H1 (cell line): Measurements from ENCODE around the gene CHIC1. TPM values are rescaled to one million over a fixed set of nuclear protein-coding genes. Genes with fewer than 3 reads are reported as not detected.

Source experiments
- CTCF ChIA-PET: fragments of 300-600 bp; sonication (Branson Sonifier 250); formaldehyde crosslinking; loops from one replicate; lab custom pipeline; 2021; ENCODE audit not compliant: partially characterized antibody; lab: Charles Lee
- POLR2A ChIA-PET: fragments of 300-600 bp; sonication (Branson Sonifier 250); formaldehyde crosslinking; loops from one replicate; lab custom pipeline; 2021; ENCODE audit warnings: inconsistent platforms; ENCODE audit not compliant: partially characterized antibody; lab: Charles Lee
- DNase-seq, 2 experiments: peaks; one replicate each; pipeline versions ENCODE4 v3.0.0 to v3.0.0-alpha.2; 2010 to 2022; ENCODE audit warnings: low spot score in 2 of 2, low read depth in 1 of 2, mixed read lengths in 1 of 2
- FAIRE-seq: peaks from 2 replicates; lab custom pipeline; 2011; peaks lifted over from hg19 to GRCh38; lab: Jason Lieb, UNC
- H2AFZ ChIP-seq: 2 replicates; pipeline ENCODE4 v1.8.1; 2012; ENCODE audit warnings: low read length, inconsistent platforms
- H2AK5ac ChIP-seq: 2 replicates; pipeline ENCODE4 v1.6.1; 2013; ENCODE audit warnings: low read depth, low read length
- H2BK120ac ChIP-seq: replicated peaks from 2 replicates; pipeline ENCODE3; 2013; ENCODE audit warnings: low read depth, low read length, inconsistent platforms
- H2BK12ac ChIP-seq: 2 replicates; pipeline ENCODE4 v1.6.1; 2013; ENCODE audit warnings: low read depth, low read length
- H2BK15ac ChIP-seq: 2 replicates; pipeline ENCODE4 v1.6.1; 2013; ENCODE audit warnings: low read length
- H2BK20ac ChIP-seq: 2 replicates; pipeline ENCODE4 v1.6.1; 2013; ENCODE audit warnings: low read length
- H2BK5ac ChIP-seq: 2 replicates; pipeline ENCODE4 v1.6.1; 2013; ENCODE audit warnings: low read depth, low read length
- H3K14ac ChIP-seq: 2 replicates; pipeline ENCODE4 v1.6.1; 2013; ENCODE audit warnings: inconsistent platforms; ENCODE audit not compliant: insufficient read length
- H3K18ac ChIP-seq: 2 replicates; pipeline ENCODE4 v1.6.1; 2013; ENCODE audit warnings: low read length; ENCODE audit errors: extremely low read depth
- H3K23ac ChIP-seq: 2 replicates; pipeline ENCODE4 v1.6.1; 2013; ENCODE audit warnings: inconsistent platforms; ENCODE audit not compliant: insufficient read length
- H3K23me2 ChIP-seq: 2 replicates; pipeline ENCODE4 v1.6.1; 2013; ENCODE audit warnings: low read depth, low read length
- H3K27ac ChIP-seq: 2 replicates; pipeline ENCODE4 v1.6.1; 2011; ENCODE audit warnings: low read depth, low read length, inconsistent platforms
- H3K27me3 ChIP-seq, 4 experiments: replicated peaks in 1 of 4; 1 replicate in 1 of 4; 2 replicates in 3 of 4; pipeline versions ENCODE4 v1.6.1 to v1.8.1; 2011 to 2013; ENCODE audit warnings: low read length in 3 of 4, mild to moderate bottlenecking in 3 of 4, inconsistent platforms in 2 of 4, mixed read lengths in 2 of 4, moderate library complexity in 1 of 4; ENCODE audit not compliant: control insufficient read depth in 3 of 4, insufficient read depth in 3 of 4; ENCODE audit errors: extremely low read depth in 1 of 4
- H3K36me3 ChIP-seq, 4 experiments: 2 replicates each; pipeline versions ENCODE4 v1.6.1 to v1.8.1; 2011 to 2013; ENCODE audit warnings: mild to moderate bottlenecking in 4 of 4, low read length in 3 of 4, moderate library complexity in 2 of 4, control low read depth in 1 of 4, inconsistent platforms in 1 of 4; ENCODE audit not compliant: insufficient read depth in 4 of 4, control insufficient read depth in 2 of 4
- H3K4ac ChIP-seq: replicated peaks from 2 replicates; pipeline ENCODE3; 2013; ENCODE audit warnings: low read length, low read depth, mixed read lengths, inconsistent platforms; ENCODE audit not compliant: insufficient read length
- H3K4me1 ChIP-seq, 4 experiments: replicated peaks in 1 of 4; 1 replicate in 1 of 4; 2 replicates in 3 of 4; pipeline versions ENCODE4 v1.6.1 to v1.8.1; 2011 to 2013; ENCODE audit warnings: low read length in 3 of 4, inconsistent platforms in 2 of 4, mixed read lengths in 1 of 4; ENCODE audit not compliant: insufficient read depth in 4 of 4, control insufficient read depth in 3 of 4
- H3K4me2 ChIP-seq, 2 experiments: 2 replicates each; pipeline versions ENCODE4 v1.6.1 to v1.8.1; 2011 to 2013; ENCODE audit warnings: low read depth in 2 of 2, low read length in 2 of 2, control low read depth in 1 of 2, inconsistent platforms in 1 of 2, mild to moderate bottlenecking in 1 of 2; ENCODE audit not compliant: insufficient read depth in 1 of 2
- H3K4me3 ChIP-seq, 4 experiments: fragments of 200-600, 300-600 bp in 1 of 4; sonication (generic), shearing (Covaris generic), sonication (Bioruptor Twin) in 1 of 4; 2 replicates each; pipeline versions ENCODE4 v1.5.1 to v1.8.1; 2011 to 2016; ENCODE audit warnings: low read length in 4 of 4, low read depth in 3 of 4, control low read depth in 2 of 4, inconsistent platforms in 2 of 4, mild to moderate bottlenecking in 2 of 4, mixed read lengths in 1 of 4, moderate library complexity in 1 of 4; ENCODE audit not compliant: insufficient read depth in 2 of 4; ENCODE audit errors: extremely low read depth in 1 of 4
- H3K56ac ChIP-seq: replicated peaks from 2 replicates; pipeline ENCODE3; 2013; ENCODE audit warnings: low read depth, mild to moderate bottlenecking, mixed read lengths, low read length, inconsistent platforms; ENCODE audit not compliant: insufficient read length
- H3K79me1 ChIP-seq: 2 replicates; pipeline ENCODE4 v1.6.1; 2013; ENCODE audit warnings: low read depth, low read length, control low read depth
- H3K79me2 ChIP-seq, 2 experiments: 2 replicates each; pipeline versions ENCODE4 v1.6.1 to v1.8.1; 2012 to 2013; ENCODE audit warnings: low read length in 2 of 2, mild to moderate bottlenecking in 2 of 2, inconsistent platforms in 1 of 2; ENCODE audit not compliant: insufficient read depth in 2 of 2, control insufficient read depth in 1 of 2
- H3K9ac ChIP-seq, 4 experiments: replicated peaks in 1 of 4; 1 replicate in 1 of 4; 2 replicates in 3 of 4; pipeline versions ENCODE4 v1.6.1 to v1.8.1; 2011 to 2013; ENCODE audit warnings: low read depth in 3 of 4, low read length in 3 of 4, control low read depth in 2 of 4, mild to moderate bottlenecking in 2 of 4, moderate library complexity in 2 of 4, inconsistent platforms in 1 of 4; ENCODE audit errors: extremely low read depth in 1 of 4
- H3K9me3 ChIP-seq, 2 experiments: 2 replicates each; pipeline versions ENCODE4 v1.6.1 to v1.8.1; 2012 to 2013; ENCODE audit warnings: mild to moderate bottlenecking in 2 of 2, moderate library complexity in 2 of 2, control low read depth in 1 of 2, inconsistent platforms in 1 of 2, low read depth in 1 of 2, low read length in 1 of 2, mixed read lengths in 1 of 2; ENCODE audit not compliant: insufficient read depth in 2 of 2
- H4K20me1 ChIP-seq, 2 experiments: replicated peaks in 1 of 2; 2 replicates each; pipeline versions ENCODE3 to v1.8.1; 2011 to 2013; ENCODE audit warnings: inconsistent platforms in 2 of 2, low read length in 2 of 2, mild to moderate bottlenecking in 1 of 2; ENCODE audit not compliant: insufficient read depth in 2 of 2, control insufficient read depth in 1 of 2
- H4K5ac ChIP-seq: 2 replicates; pipeline ENCODE4 v1.6.1; 2013; ENCODE audit warnings: low read length, low read depth, mixed read lengths, inconsistent platforms; ENCODE audit not compliant: insufficient read length
- H4K8ac ChIP-seq: 2 replicates; pipeline ENCODE4 v1.8.0; 2013; ENCODE audit warnings: mild to moderate bottlenecking, moderate library complexity, low read length, inconsistent platforms; ENCODE audit not compliant: insufficient read depth; ENCODE audit errors: extremely low read depth
- H4K91ac ChIP-seq: replicated peaks from 2 replicates; pipeline ENCODE3; 2013; ENCODE audit warnings: low read length, mixed read lengths, inconsistent platforms; ENCODE audit not compliant: insufficient read length
- BACH1 ChIP-seq: IDR thresholded peaks from 2 replicates; pipeline ENCODE4 v1.6.1; 2012; ENCODE audit warnings: low read length, improper control_type of control experiment
- CEBPB ChIP-seq: IDR thresholded peaks from 2 replicates; pipeline ENCODE4 v1.6.1; 2012; ENCODE audit warnings: low read depth, low read length
- CREB1 ChIP-seq: IDR thresholded peaks from 2 replicates; pipeline ENCODE4 v1.6.1; 2012; ENCODE audit warnings: inconsistent platforms
- EGR1 ChIP-seq: IDR thresholded peaks from 2 replicates; pipeline ENCODE4 v1.6.1; 2011; ENCODE audit warnings: low read depth, low read length, borderline replicate concordance
- EZH2 ChIP-seq: fragments of 200-600 bp; sonication (generic); IDR thresholded peaks from 2 replicates; pipeline ENCODE4 v1.7.1; 2012; ENCODE audit warnings: low read depth, mild to moderate bottlenecking, moderate library complexity, low read length, inconsistent platforms; ENCODE audit not compliant: severe bottlenecking
- FOSL1 ChIP-seq: IDR thresholded peaks from 2 replicates; pipeline ENCODE4 v1.6.1; 2011; ENCODE audit warnings: mild to moderate bottlenecking, low read depth, low read length, moderate library complexity; ENCODE audit not compliant: insufficient read depth
- GABPA ChIP-seq: IDR thresholded peaks from 2 replicates; pipeline ENCODE4 v1.6.1; 2011; ENCODE audit warnings: mild to moderate bottlenecking, low read length, moderate library complexity, borderline replicate concordance; ENCODE audit not compliant: insufficient read depth
- KDM5A ChIP-seq: fragments of 200-600 bp; IDR thresholded peaks from 2 replicates; pipeline ENCODE4 v1.7.1; 2012; ENCODE audit warnings: mild to moderate bottlenecking, low read length, inconsistent platforms, mixed read lengths
- MAX ChIP-seq: IDR thresholded peaks from 2 replicates; pipeline ENCODE4 v1.6.1; 2012; ENCODE audit warnings: inconsistent platforms
- RBBP5 ChIP-seq: IDR thresholded peaks from 2 replicates; pipeline ENCODE4 v1.7.1; 2012; ENCODE audit warnings: low read depth, mild to moderate bottlenecking, inconsistent platforms, low read length, moderate library complexity, borderline replicate concordance
- TCF12 ChIP-seq: IDR thresholded peaks from 2 replicates; pipeline ENCODE4 v1.6.1; 2011; ENCODE audit warnings: low read depth, mild to moderate bottlenecking, low read length
- TEAD4 ChIP-seq: IDR thresholded peaks from 2 replicates; pipeline ENCODE4 v1.6.1; 2012; ENCODE audit warnings: low read depth, low read length, inconsistent platforms, mixed read lengths
- WGBS, 2 experiments: shearing (Covaris generic) in 1 of 2; methylation state at CpG; one replicate each; pipeline versions ENCODE4 v1.1.6 to v1.1.7; 2013 to 2015; ENCODE audit warnings: low lambda C conversion rate in 2 of 2, mixed read lengths in 2 of 2, inconsistent platforms in 1 of 2, low coverage in 1 of 2, missing lambda C conversion rate in 1 of 2; ENCODE audit not compliant: insufficient replicate concordance in 2 of 2, insufficient coverage in 1 of 2, insufficient read length in 1 of 2; ENCODE audit errors: extremely low coverage in 1 of 2, missing lambda C conversion rate in 1 of 2; 5-methylcytosine and 5-hydroxymethylcytosine counted together
- polyA plus RNA-seq, 7 experiments: library from polyadenylated mRNA; depleted of rRNA in 3 of 7; stranded (reverse) in 5 of 7; unstranded in 2 of 7; fragments of >200 nt in 5 of 7; fragments of 200-250 nt in 2 of 7; gene quantifications; 1 replicate in 5 of 7; 2 replicates in 1 of 7; 4 replicates in 1 of 7; pipeline versions ENCODE4 v1.2.1 to v1.2.3, GENCODE V29; 2011 to 2013; ENCODE audit warnings: missing spikeins in 2 of 7, mixed read lengths in 2 of 7
- total RNA-seq: library from RNA; stranded (reverse); fragmentation: NEBNext Ultra II Directional; extraction: Animal tissue kit (Norgen Biotek cat#: 25700); gene quantifications from 2 replicates; pipeline ENCODE4 v1.2.1, GENCODE V29; 2021
- TF ChIP-seq, protein P1 (sequence below), 3 experiments: IDR thresholded peaks; 1 replicate in 2 of 3; 2 replicates in 1 of 3; pipeline versions ENCODE4 v1.5.1 to v1.6.1; 2011; ENCODE audit warnings: low read length in 3 of 3, mild to moderate bottlenecking in 3 of 3, inconsistent platforms in 2 of 3, low read depth in 1 of 3, moderate library complexity in 1 of 3; ENCODE audit not compliant: insufficient read depth in 1 of 3; ENCODE audit errors: control extremely low read depth in 1 of 3

The CHIC1 gene
- total and polyA plus RNA-seq, 2 of the 8 experiments (the other 6 are each of a cell fraction or from before 2014, with no cell fraction given), result 3.1 to 10.1 TPM

DNA sequence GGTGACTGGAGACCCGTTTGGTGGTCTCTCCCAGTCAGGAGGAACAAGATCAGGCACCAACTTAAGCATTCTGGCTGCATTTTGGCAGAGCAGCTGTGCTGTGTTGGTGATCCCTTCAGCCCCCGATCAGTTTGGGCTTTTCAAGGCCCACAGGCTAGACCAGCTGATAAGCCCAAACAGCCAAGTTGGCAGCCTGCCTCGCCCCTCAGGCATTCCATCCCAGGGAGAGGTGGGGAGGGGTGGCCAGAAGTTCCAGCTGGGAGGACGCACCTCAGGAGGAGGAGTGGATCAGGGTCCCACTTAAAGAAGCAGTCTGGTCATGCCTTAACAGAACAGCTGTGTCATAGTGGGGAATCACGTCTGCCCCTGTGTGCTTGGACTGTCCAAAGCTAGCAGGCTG, 105.8 kb downstream of the CHIC1 start:
- Histone ChIP-seq H4K8ac (no peak overlapping the region), H3K4me1 (no peaks in the 10 kb centered on the region), H2BK15ac (no peak overlapping the region), H2BK120ac (no peak overlapping the region), H2AFZ (no peak overlapping the region), H2BK12ac (no peak overlapping the region), H4K20me1 (no peaks in the 10 kb centered on the region), H3K4ac (no peak overlapping the region), H3K23ac (no peak overlapping the region), H4K5ac (no peak overlapping the region), H3K56ac (no peak overlapping the region), H3K79me2 (peaks cover 0 to 4% of the 10 kb centered on the region in 2 experiments; a peak in 1 of 4 replicates), H3K36me3 (no peaks in the 10 kb centered on the region; a peak in 2 of 8 replicates), H2AK5ac (no peak overlapping the region), H2BK20ac (no peak overlapping the region), H3K9ac (no peak overlapping the region), H3K27ac (no peak overlapping the region), H3K9me3 (peaks cover 4 to 8% of the 10 kb centered on the region in 2 experiments; a peak in 1 of 4 replicates), H3K23me2 (no peaks in the 10 kb centered on the region), H3K14ac (no peak overlapping the region), H3K4me3 (no peak overlapping the region), H3K4me2 (no peak overlapping the region), H3K27me3 (no peaks in the 10 kb centered on the region), H2BK5ac (no peak overlapping the region), H3K79me1 (no peaks in the 10 kb centered on the region), H4K91ac (no peak overlapping the region), H3K18ac (no peak overlapping the region)
- POLR2A ChIA-PET, result no interaction called here
- WGBS, 2 experiments, result 86% methylated on average over 4 of the region's 5 CpGs; no CpG with 5 or more reads in 1 of the 2 experiments
- FAIRE-seq (no peak), DNase-seq (no peak)
- CTCF ChIA-PET, result no interaction called here
- no peak for TF ChIP-seq TEAD4
- TF ChIP-seq TCF12, result no peak
- no peak for TF ChIP-seq EZH2
- TF ChIP-seq, protein P1, sequence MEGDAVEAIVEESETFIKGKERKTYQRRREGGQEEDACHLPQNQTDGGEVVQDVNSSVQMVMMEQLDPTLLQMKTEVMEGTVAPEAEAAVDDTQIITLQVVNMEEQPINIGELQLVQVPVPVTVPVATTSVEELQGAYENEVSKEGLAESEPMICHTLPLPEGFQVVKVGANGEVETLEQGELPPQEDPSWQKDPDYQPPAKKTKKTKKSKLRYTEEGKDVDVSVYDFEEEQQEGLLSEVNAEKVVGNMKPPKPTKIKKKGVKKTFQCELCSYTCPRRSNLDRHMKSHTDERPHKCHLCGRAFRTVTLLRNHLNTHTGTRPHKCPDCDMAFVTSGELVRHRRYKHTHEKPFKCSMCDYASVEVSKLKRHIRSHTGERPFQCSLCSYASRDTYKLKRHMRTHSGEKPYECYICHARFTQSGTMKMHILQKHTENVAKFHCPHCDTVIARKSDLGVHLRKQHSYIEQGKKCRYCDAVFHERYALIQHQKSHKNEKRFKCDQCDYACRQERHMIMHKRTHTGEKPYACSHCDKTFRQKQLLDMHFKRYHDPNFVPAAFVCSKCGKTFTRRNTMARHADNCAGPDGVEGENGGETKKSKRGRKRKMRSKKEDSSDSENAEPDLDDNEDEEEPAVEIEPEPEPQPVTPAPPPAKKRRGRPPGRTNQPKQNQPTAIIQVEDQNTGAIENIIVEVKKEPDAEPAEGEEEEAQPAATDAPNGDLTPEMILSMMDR (IDR thresholded peaks at IDR 0.05; ENCODE audit: control extremely low read depth in 1 of 3, insufficient read depth in 1 of 3, low read depth in 1 of 3, low read length in 3 of 3), result no peak
- TF ChIP-seq GABPA, result no peak
- TF ChIP-seq BACH1, result no peak
- TF ChIP-seq CREB1, result no peak
- no peak for TF ChIP-seq MAX
- TF ChIP-seq RBBP5, result no peak
- TF ChIP-seq FOSL1, result no peak
- TF ChIP-seq KDM5A, result no peak
- TF ChIP-seq EGR1, result no peak
- no peak for TF ChIP-seq CEBPB
